Neutrophil (primary cell): ENCODE data around the gene KRT10.
"Not testable (repeated sequence)": the region's sequence is repeated elsewhere in the genome, so short reads cannot be mapped to it uniquely, and the experiment has no call there.

Experiments
- H3K27ac ChIP-seq: fragments of 200-600 bp; sonication (generic); 2 replicates; pipeline ENCODE4 v1.5.1; 2016; ENCODE audit warnings: mild to moderate bottlenecking, moderate library complexity
- H3K27me3 ChIP-seq: fragments of 200-600 bp; sonication (generic); 2 replicates; pipeline ENCODE4 v1.6.0; 2016; ENCODE audit warnings: mild to moderate bottlenecking
- H3K36me3 ChIP-seq: fragments of 200-600 bp; sonication (generic); 2 replicates; pipeline ENCODE4 v1.5.1; 2017
- H3K4me1 ChIP-seq, 2 experiments: fragments of 200-600 bp in 1 of 2; sonication (generic) in 1 of 2; 1 replicate in 1 of 2; 2 replicates in 1 of 2; pipeline versions ENCODE4 v1.5.1 to v1.6.1; 2013 to 2016; ENCODE audit warnings: low read depth in 1 of 2, low read length in 1 of 2, mild to moderate bottlenecking in 1 of 2, moderate library complexity in 1 of 2; ENCODE audit not compliant: control insufficient read depth in 1 of 2, insufficient read depth in 1 of 2
- H3K4me3 ChIP-seq, 2 experiments: fragments of 200-600 bp in 1 of 2; sonication (generic) in 1 of 2; 1 replicate in 1 of 2; 2 replicates in 1 of 2; pipeline ENCODE4 v1.5.1; 2013 to 2016; ENCODE audit warnings: low read depth in 1 of 2, low read length in 1 of 2, mild to moderate bottlenecking in 1 of 2, moderate library complexity in 1 of 2
- H3K9me3 ChIP-seq: fragments of 200-600 bp; sonication (generic); 2 replicates; pipeline ENCODE4 v1.5.1; 2016
- TF ChIP-seq, protein P1 (sequence below): fragments of 200-600 bp; sonication (generic); IDR thresholded peaks from 2 replicates; pipeline ENCODE4 v1.5.1; 2016; ENCODE audit warnings: antibody characterized with exemption

Gene KRT10

DNA sequence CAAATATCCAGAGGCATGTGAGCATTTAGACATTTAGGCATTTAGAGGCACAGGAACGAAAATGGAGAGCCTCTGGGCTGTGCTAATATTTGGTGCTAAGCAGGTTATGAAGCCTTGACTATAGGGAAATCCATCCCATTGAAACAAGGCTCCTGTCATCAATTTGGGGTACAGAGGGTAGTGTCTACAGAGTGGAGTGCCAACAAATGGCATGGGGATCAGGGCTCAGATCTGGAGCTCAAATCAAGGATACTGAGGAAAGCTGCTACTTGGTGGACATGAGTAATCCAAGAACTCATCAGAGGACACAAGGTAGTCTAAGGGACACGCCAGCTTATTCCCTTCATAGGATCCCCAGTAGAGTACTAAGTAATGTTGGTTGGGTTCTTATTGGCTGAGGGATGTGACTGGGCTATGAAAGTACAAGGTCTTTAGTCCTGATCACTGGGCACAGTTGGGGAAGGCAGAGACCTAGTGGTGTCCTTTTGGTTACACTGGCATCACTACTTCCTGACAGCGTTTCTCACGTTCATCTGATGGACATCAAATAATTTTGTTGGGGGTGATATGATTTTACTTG lies 5.2 kb downstream of the KRT10 start:
- peaks cover 84% of the 10 kb centered on the region for H3K27me3 ChIP-seq
- no peak overlapping the region for H3K27ac ChIP-seq
- H3K9me3 ChIP-seq = peaks cover 16% of the 10 kb centered on the region
- H3K4me3 ChIP-seq = no peak overlapping the region
- H3K4me1 ChIP-seq = peaks cover 0 to 3% of the 10 kb centered on the region in 2 experiments
- H3K36me3 ChIP-seq = no peaks in the 10 kb centered on the region
- TF ChIP-seq, protein P1, sequence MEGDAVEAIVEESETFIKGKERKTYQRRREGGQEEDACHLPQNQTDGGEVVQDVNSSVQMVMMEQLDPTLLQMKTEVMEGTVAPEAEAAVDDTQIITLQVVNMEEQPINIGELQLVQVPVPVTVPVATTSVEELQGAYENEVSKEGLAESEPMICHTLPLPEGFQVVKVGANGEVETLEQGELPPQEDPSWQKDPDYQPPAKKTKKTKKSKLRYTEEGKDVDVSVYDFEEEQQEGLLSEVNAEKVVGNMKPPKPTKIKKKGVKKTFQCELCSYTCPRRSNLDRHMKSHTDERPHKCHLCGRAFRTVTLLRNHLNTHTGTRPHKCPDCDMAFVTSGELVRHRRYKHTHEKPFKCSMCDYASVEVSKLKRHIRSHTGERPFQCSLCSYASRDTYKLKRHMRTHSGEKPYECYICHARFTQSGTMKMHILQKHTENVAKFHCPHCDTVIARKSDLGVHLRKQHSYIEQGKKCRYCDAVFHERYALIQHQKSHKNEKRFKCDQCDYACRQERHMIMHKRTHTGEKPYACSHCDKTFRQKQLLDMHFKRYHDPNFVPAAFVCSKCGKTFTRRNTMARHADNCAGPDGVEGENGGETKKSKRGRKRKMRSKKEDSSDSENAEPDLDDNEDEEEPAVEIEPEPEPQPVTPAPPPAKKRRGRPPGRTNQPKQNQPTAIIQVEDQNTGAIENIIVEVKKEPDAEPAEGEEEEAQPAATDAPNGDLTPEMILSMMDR = no peak

DNA sequence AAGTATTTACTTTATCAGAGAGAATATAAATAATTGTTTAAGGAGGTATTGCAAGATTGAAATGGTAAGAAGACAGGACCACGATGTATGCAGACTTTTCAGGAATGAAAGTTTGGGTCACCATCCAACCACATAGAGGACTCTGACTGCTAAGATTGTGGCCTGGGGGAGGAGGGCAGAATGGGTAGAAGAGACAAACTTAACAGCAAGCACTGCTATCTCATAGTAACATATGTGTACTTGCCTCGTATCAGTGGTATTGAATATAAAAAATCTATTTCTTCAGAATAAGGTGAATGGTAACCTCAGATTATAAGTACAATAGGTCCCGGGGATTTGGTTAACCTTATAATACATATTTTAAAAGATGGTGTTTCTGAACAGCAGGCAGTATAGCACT lies 5.8 kb downstream of the KRT10 start:
- Histone ChIP-seq H3K9me3 (peaks cover 16% of the 10 kb centered on the region), H3K27ac (no peak overlapping the region), H3K4me3 (no peak overlapping the region), H3K27me3 (peaks cover 84% of the 10 kb centered on the region), H3K4me1 (peaks cover 0 to 3% of the 10 kb centered on the region in 2 experiments), H3K36me3 (no peaks in the 10 kb centered on the region)
- TF ChIP-seq, protein P1 = no peak

DNA sequence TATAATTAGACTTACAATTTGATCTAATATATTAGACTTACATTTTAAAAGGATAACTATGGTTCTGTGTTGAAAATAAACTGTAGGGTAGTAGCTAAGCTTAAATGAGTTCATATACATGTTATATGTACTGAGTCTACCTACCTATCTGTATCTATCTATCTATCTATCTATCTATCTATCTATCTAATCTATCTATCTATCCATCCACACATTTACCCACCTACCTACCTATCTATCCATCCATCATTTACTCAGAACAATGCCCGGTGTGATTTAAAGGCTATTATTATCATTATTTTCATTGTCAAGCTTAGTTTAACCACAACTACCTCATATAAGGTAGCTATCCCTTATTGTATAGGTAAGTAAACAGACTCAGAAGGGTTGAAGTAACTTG lies 7.0 kb downstream of the KRT10 start:
- TF ChIP-seq, protein P1 = no peak
- no peak overlapping the region for H3K4me3 ChIP-seq
- peaks cover 12% of the 10 kb centered on the region for H3K9me3 ChIP-seq
- H3K27ac ChIP-seq = no peak overlapping the region
- H3K36me3 ChIP-seq = no peaks in the 10 kb centered on the region
- peaks cover 84% of the 10 kb centered on the region for H3K27me3 ChIP-seq
- peaks cover 0 to 3% of the 10 kb centered on the region in 2 experiments for H3K4me1 ChIP-seq

DNA sequence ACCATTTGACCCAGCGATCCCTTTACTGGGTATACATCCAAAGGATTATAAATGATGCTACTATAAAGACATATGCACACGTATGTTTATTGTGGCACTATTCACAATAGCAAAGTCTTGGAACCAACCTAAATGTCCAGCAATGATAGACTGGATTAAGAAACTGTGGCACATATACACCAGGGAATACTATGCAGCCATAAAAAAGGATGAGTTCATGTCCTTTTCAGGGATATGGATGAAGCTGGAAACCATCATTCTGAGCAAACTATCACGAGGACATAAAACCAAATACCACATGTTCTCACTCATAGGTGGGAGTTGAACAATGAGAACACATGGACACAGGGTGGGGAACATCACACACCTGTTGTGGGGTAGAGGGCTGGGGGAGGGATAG lies 7.8 kb downstream of the KRT10 start:
- H3K9me3 ChIP-seq, H3K27ac ChIP-seq, H3K4me1 ChIP-seq, H3K36me3 ChIP-seq, H3K4me3 ChIP-seq: not testable (repeated sequence)
- H3K27me3 ChIP-seq = peaks cover 84% of the 10 kb centered on the region

DNA sequence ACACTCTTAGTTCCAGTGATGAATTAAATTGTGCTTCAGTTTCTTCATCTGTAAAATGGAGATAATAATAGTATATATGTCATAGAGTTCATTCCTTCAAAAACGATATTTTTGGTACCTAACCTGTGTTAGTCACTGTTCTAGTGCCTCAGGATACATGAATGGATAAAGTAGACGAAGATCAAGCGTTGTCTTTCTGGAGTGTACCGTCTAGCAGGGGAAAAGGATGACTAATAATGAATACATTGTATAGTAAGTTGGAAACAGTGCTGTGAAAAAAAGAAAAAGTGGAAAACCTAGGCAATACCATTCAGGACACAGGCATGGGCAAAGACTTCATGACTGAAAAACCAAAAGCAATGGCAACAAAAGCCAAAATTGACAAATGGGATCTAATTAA lies 8.6 kb downstream of the KRT10 start:
- H3K9me3 ChIP-seq = peaks cover 7% of the 10 kb centered on the region
- no peaks in the 10 kb centered on the region for H3K36me3 ChIP-seq

DNA sequence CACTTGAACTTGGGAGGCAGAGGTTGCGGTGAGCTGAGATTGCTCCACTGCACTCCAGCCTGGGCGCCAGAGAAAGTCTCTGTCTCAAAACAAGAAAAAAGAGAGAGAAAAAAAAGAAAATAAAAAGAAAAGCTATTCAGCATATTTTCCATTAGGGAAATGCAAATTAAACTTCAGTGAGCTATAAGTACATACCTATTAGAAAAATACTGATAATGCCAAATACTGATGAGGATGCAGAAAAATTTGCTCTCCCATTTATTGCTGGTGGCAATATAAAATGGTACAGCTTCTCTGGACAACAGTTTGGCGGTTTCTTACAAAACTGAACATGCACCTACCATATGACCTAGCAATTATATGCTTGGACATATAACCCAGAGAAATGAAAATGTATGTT lies 9.8 kb downstream of the KRT10 start:
- Histone ChIP-seq H3K36me3 (no peaks in the 10 kb centered on the region), H3K4me3 (no peak overlapping the region), H3K27ac (no peak overlapping the region), H3K27me3 (peaks cover 98% of the 10 kb centered on the region), H3K9me3 (peaks cover 7% of the 10 kb centered on the region), H3K4me1 (no peaks in the 10 kb centered on the region)
- TF ChIP-seq, protein P1 = no peak

More for the DNA sequence above, 8.6 kb downstream of the KRT10 start:
- peaks cover 86% of the 10 kb centered on the region for H3K27me3 ChIP-seq
- no peak overlapping the region for H3K27ac ChIP-seq
- no peak overlapping the region for H3K4me3 ChIP-seq
- peaks cover 0 to 3% of the 10 kb centered on the region in 2 experiments for H3K4me1 ChIP-seq
- TF ChIP-seq, protein P1 = no peak
